ENCODE results near the gene CCDC87.

GRCh38 chr11:66548774-66549630 is 43.9 kb downstream of the CCDC87 start:
- TF ChIP-seq POLR2A (IDR thresholded peaks at IDR 0.05; ENCODE audit: low read depth, low read length) (no peak), POLR2AphosphoS5 (IDR thresholded peaks at IDR 0.05; ENCODE audit: low read depth, low read length) (no peak), TAF1 (IDR thresholded peaks at IDR 0.05; ENCODE audit: borderline replicate concordance, low read depth, low read length) (no peak)

Measured in GM12892 (cell line).